Sciatic nerve (tissue), 2 donors: ENCODE measurements around the gene SETD2. TPM values are rescaled to one million over a fixed set of nuclear protein-coding genes. Genes with fewer than 3 reads are reported as not detected.
"Not testable (repeated sequence)": the region's sequence is repeated elsewhere in the genome, so short reads cannot be mapped to it uniquely, and the experiment has no call there.

Experiments used
- ATAC-seq: fragments of 200-7000 bp; cut with Tn5 transposase; one replicate; pipeline ENCODE4 v1.9.1; 2020; ENCODE audit warnings: mild to moderate bottlenecking, moderate library complexity
- DNase-seq: peaks from one replicate; pipeline ENCODE4 v3.0.0-alpha.2; 2020; ENCODE audit warnings: low spot score
- intact Hi-C: fragments of 100-400 bp; cut with DNase I; formaldehyde crosslinking; loops from one replicate; pipeline ENCODE4 v1.14.2; 2022
- total RNA-seq: library from RNA; stranded (reverse); fragmentation: NEBNext Ultra II Directional; extraction: Animal tissue kit (Norgen Biotek cat#: 25700); gene quantifications from one replicate; pipeline ENCODE4 v1.2.1, GENCODE V29; 2021
- donor health status: DM: no; HTN: no; CAD: no.
- donor health status: DM: no; HTN: no; CAD: no.

The SETD2 gene
- total RNA-seq, 1 donor from 2014 or later: 68.3 TPM

- DNase-seq (no peak), ATAC-seq (no peak)
- intact Hi-C loops: no loop called here
Observed at GRCh38 chr3:47109393-47109792, 54.5 kb downstream of the SETD2 start.

- intact Hi-C loops: no loop called here
- ATAC-seq (no peak), DNase-seq (no peak)
Observed at GRCh38 chr3:47108546-47108945, 55.4 kb downstream of the SETD2 start.

- ATAC-seq: no peak
Observed at GRCh38 chr3:47104259-47104658, 59.7 kb downstream of the SETD2 start.

GRCh38 chr3:47103619-47104018, 60.3 kb downstream of the SETD2 start:
- intact Hi-C loops: no loop called here
- no peak for ATAC-seq

More at GRCh38 chr3:47104259-47104658, 59.7 kb downstream of the SETD2 start:
- intact Hi-C loops: no loop called here
- no peak for DNase-seq

GRCh38 chr3:47102081-47102600, 61.8 kb downstream of the SETD2 start:
- DNase-seq: no peak
- intact Hi-C loops: no loop called here
- no peak for ATAC-seq

More at GRCh38 chr3:47103619-47104018, 60.3 kb downstream of the SETD2 start:
- DNase-seq: no peak

- no peak for ATAC-seq
Observed at GRCh38 chr3:47098910-47099309, 65.0 kb downstream of the SETD2 start.

GRCh38 chr3:47097864-47098263, 66.0 kb downstream of the SETD2 start:
- intact Hi-C loops: no loop called here
- no peak for ATAC-seq
- no peak for DNase-seq

More at GRCh38 chr3:47098910-47099309, 65.0 kb downstream of the SETD2 start:
- intact Hi-C loops: no loop called here
- no peak for DNase-seq

GRCh38 chr3:47096959-47097358, 67.0 kb downstream of the SETD2 start:
- intact Hi-C loops: no loop called here
- DNase-seq (no peak), ATAC-seq (no peak)

GRCh38 chr3:47092090-47092489, 71.8 kb downstream of the SETD2 start:
- DNase-seq: no peak

GRCh38 chr3:47089630-47090029, 74.3 kb downstream of the SETD2 start:
- no peak for DNase-seq

More at GRCh38 chr3:47092090-47092489, 71.8 kb downstream of the SETD2 start:
- intact Hi-C loops: no loop called here
- ATAC-seq: no peak

GRCh38 chr3:47086071-47086470, 77.8 kb downstream of the SETD2 start:
- intact Hi-C loops: no loop called here
- ATAC-seq: no peak
- DNase-seq: no peak

More at GRCh38 chr3:47089630-47090029, 74.3 kb downstream of the SETD2 start:
- intact Hi-C loops: no loop called here
- no peak for ATAC-seq

- DNase-seq (no peak), ATAC-seq (no peak)
- intact Hi-C loops: no loop called here
Observed at GRCh38 chr3:47083786-47084185, 80.1 kb downstream of the SETD2 start.

GRCh38 chr3:47082519-47082918, 81.4 kb downstream of the SETD2 start:
- intact Hi-C loops: no loop called here
- DNase-seq (no peak), ATAC-seq (no peak)

GRCh38 chr3:47079432-47079831, 84.5 kb downstream of the SETD2 start:
- intact Hi-C loops: no loop called here
- no peak for ATAC-seq
- DNase-seq: no peak

- no peak for ATAC-seq
- no peak for DNase-seq
- intact Hi-C loops: no loop called here
Observed at GRCh38 chr3:47073685-47074084, 90.2 kb downstream of the SETD2 start.

- intact Hi-C loops: no loop called here
- DNase-seq (no peak), ATAC-seq (no peak)
Observed at GRCh38 chr3:47070770-47071169, 93.1 kb downstream of the SETD2 start.

GRCh38 chr3:47066259-47066658, 97.7 kb downstream of the SETD2 start:
- intact Hi-C loops, DNase-seq, ATAC-seq: not testable (repeated sequence)

- ATAC-seq: no peak
- intact Hi-C loops: no loop called here
Observed at GRCh38 chr3:47065681-47066080, 98.2 kb downstream of the SETD2 start.

GRCh38 chr3:47065058-47065457, 98.9 kb downstream of the SETD2 start:
- DNase-seq (no peak), ATAC-seq (no peak)
- intact Hi-C loops: no loop called here

More at GRCh38 chr3:47065681-47066080, 98.2 kb downstream of the SETD2 start:
- no peak for DNase-seq

GRCh38 chr3:47057212-47057671, 106.7 kb downstream of the SETD2 start:
- intact Hi-C loops: no loop called here

GRCh38 chr3:47056705-47057104, 107.2 kb downstream of the SETD2 start:
- intact Hi-C loops: no loop called here
- ATAC-seq (no peak), DNase-seq (no peak)

More at GRCh38 chr3:47057212-47057671, 106.7 kb downstream of the SETD2 start:
- ATAC-seq (no peak), DNase-seq (no peak)
